OCI-LY3 (cell line): Measurements from ENCODE around the gene C1orf232.

ENCODE experiments used
- CTCF ChIP-seq: fragments of 200-600, 300-600 bp; sonication (generic); IDR thresholded peaks from 2 replicates; pipeline ENCODE4 v1.5.1; 2014; ENCODE audit warnings: antibody characterized with exemption, low read length, low read depth
- EZH2phosphoT487 ChIP-seq: fragments of 200-600 bp; shearing (Covaris generic); IDR thresholded peaks from 2 replicates; pipeline ENCODE4 v1.6.1; 2018; ENCODE audit warnings: antibody characterized with exemption, mixed run types, low read depth

GRCh38 chr1:26164036-26164860 lies 4.5 kb downstream of the C1orf232 start:
- TF ChIP-seq CTCF (peak; percentile 49), EZH2phosphoT487 (no peak)
